Measurements from ENCODE around the gene CTU1. TPM values are rescaled to one million over a fixed set of nuclear protein-coding genes. Genes with fewer than 3 reads are reported as not detected.

CTU1 gene
- total and polyA plus RNA-seq, 2 experiments from 2014 or later = 6.7 to 15.9 TPM

DNA sequence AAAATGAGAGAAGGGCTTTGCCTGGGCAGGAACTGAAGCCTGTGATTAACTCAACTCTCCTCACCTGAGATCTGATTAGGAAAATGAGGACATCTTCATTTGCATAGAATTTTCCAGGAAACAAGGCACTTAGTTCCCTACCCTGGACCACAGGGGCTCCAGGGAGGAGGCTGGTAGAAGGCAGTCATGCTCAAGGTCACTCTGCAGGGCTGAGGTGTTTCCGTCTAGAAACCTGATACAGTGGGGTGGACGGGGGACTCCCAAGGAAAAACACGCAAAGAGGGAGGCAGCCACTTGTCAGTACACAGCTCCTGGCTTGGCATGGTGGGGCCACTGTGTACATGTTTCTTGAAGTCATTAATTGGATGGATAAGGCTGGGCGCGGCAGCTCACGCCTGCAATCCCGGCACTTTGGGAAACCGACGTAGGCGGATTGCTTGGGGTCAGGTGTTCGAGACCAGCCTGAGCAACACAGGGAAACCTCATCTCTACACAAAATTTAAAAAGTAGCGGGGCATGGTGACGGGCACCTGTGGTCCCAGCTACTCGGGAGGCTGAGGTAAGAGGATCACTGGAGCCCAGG lies 31.5 kb downstream of the CTU1 start:
- no peak overlapping the region for H2AFZ ChIP-seq
- H3K4me2 ChIP-seq = no peak overlapping the region
- DNase-seq (ENCODE audit: low spot score) = no peak
- peaks cover 6% of the 10 kb centered on the region for H3K9me3 ChIP-seq (ENCODE audit: low read depth)
- H3K27me3 ChIP-seq = no peaks in the 10 kb centered on the region
- H3K4me3 ChIP-seq = no peak overlapping the region
- no peaks in the 10 kb centered on the region for H3K9me2 ChIP-seq (replicated peaks; ENCODE audit: insufficient read depth)
- H3K27ac ChIP-seq = no peak overlapping the region
- TF ChIP-seq EZH2 (IDR thresholded peaks at IDR 0.05; ENCODE audit: borderline replicate concordance) = no peak
- no peak for TF ChIP-seq EZH2phosphoT487 (IDR thresholded peaks at IDR 0.05; ENCODE audit: low read depth, severe bottlenecking, unreplicated experiment)
- TF ChIP-seq, protein P1, sequence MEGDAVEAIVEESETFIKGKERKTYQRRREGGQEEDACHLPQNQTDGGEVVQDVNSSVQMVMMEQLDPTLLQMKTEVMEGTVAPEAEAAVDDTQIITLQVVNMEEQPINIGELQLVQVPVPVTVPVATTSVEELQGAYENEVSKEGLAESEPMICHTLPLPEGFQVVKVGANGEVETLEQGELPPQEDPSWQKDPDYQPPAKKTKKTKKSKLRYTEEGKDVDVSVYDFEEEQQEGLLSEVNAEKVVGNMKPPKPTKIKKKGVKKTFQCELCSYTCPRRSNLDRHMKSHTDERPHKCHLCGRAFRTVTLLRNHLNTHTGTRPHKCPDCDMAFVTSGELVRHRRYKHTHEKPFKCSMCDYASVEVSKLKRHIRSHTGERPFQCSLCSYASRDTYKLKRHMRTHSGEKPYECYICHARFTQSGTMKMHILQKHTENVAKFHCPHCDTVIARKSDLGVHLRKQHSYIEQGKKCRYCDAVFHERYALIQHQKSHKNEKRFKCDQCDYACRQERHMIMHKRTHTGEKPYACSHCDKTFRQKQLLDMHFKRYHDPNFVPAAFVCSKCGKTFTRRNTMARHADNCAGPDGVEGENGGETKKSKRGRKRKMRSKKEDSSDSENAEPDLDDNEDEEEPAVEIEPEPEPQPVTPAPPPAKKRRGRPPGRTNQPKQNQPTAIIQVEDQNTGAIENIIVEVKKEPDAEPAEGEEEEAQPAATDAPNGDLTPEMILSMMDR (IDR thresholded peaks at IDR 0.05; ENCODE audit: poor library complexity) = no peak
- 81% methylated on average over 14 of the region's 14 CpGs for WGBS (ENCODE audit: low lambda C conversion rate, missing lambda C conversion rate)
- no peaks in the 10 kb centered on the region for H3K36me3 ChIP-seq (replicated peaks; ENCODE audit: insufficient read depth, low read depth)
- no peaks in the 10 kb centered on the region for H4K20me1 ChIP-seq (ENCODE audit: insufficient read depth, poor library complexity, severe bottlenecking)
- H3K79me2 ChIP-seq = no peaks in the 10 kb centered on the region
- H3K4me1 ChIP-seq (ENCODE audit: insufficient read depth) = no peaks in the 10 kb centered on the region

DNA sequence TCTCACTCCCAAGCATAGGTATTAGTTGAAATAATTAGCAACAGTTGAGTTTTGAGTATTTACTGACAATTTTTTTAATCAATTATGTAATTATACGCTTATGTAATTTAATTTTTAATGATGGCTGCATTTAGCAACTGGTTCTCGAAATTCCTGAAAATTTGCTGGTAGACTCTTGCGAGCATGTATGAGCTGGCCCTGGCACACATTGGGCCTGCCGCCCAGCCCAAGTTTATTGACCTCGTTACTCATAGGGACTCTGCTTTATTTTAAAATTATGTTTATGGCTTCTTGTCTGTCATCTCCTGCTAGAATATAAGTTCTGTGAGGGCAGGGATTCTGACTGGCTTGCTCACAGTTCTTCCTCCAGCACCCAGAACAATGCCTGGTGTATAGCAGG lies 32.2 kb downstream of the CTU1 start:
- Histone ChIP-seq H4K20me1 (ENCODE audit: insufficient read depth, poor library complexity, severe bottlenecking) (no peaks in the 10 kb centered on the region), H3K9me2 (replicated peaks; ENCODE audit: insufficient read depth) (no peaks in the 10 kb centered on the region), H3K4me3 (no peak overlapping the region), H3K9me3 (ENCODE audit: low read depth) (peaks cover 6% of the 10 kb centered on the region), H3K36me3 (replicated peaks; ENCODE audit: insufficient read depth, low read depth) (no peaks in the 10 kb centered on the region), H3K27ac (no peak overlapping the region), H3K27me3 (no peaks in the 10 kb centered on the region), H3K4me1 (ENCODE audit: insufficient read depth) (no peaks in the 10 kb centered on the region), H2AFZ (no peak overlapping the region), H3K4me2 (no peak overlapping the region), H3K79me2 (no peaks in the 10 kb centered on the region)
- TF ChIP-seq, protein P1 (IDR thresholded peaks at IDR 0.05; ENCODE audit: poor library complexity) = no peak
- TF ChIP-seq EZH2phosphoT487 (IDR thresholded peaks at IDR 0.05; ENCODE audit: low read depth, severe bottlenecking, unreplicated experiment) (no peak), EZH2 (IDR thresholded peaks at IDR 0.05; ENCODE audit: borderline replicate concordance) (no peak)
- DNase-seq (ENCODE audit: low spot score) = no peak
- 93% methylated on average over 5 of the region's 5 CpGs for WGBS (ENCODE audit: low lambda C conversion rate, missing lambda C conversion rate)

GRCh38 chr19:51071095-51071405 lies 37.2 kb downstream of the CTU1 start:
- H3K27ac ChIP-seq = no peak overlapping the region
- TF ChIP-seq, protein P1 (IDR thresholded peaks at IDR 0.05; ENCODE audit: poor library complexity) = no peak
- TF ChIP-seq EZH2 (IDR thresholded peaks at IDR 0.05; ENCODE audit: borderline replicate concordance) = no peak
- no peak for TF ChIP-seq EZH2phosphoT487 (IDR thresholded peaks at IDR 0.05; ENCODE audit: low read depth, severe bottlenecking, unreplicated experiment)
- no peak for DNase-seq (ENCODE audit: low spot score)

More at GRCh38 chr19:51071095-51071405, 37.2 kb downstream of the CTU1 start:
- H2AFZ ChIP-seq = no peak overlapping the region
- 69% methylated on average over 4 of the region's 4 CpGs for WGBS (ENCODE audit: low lambda C conversion rate, missing lambda C conversion rate)
- no peaks in the 10 kb centered on the region for H3K9me2 ChIP-seq (replicated peaks; ENCODE audit: insufficient read depth)
- H3K27me3 ChIP-seq = no peaks in the 10 kb centered on the region
- no peaks in the 10 kb centered on the region for H3K4me1 ChIP-seq (ENCODE audit: insufficient read depth)
- no peak overlapping the region for H3K4me3 ChIP-seq
- H4K20me1 ChIP-seq (ENCODE audit: insufficient read depth, poor library complexity, severe bottlenecking) = no peaks in the 10 kb centered on the region
- H3K79me2 ChIP-seq = no peaks in the 10 kb centered on the region
- H3K4me2 ChIP-seq = no peak overlapping the region
- no peaks in the 10 kb centered on the region for H3K36me3 ChIP-seq (replicated peaks; ENCODE audit: insufficient read depth, low read depth)
- peaks cover 6% of the 10 kb centered on the region for H3K9me3 ChIP-seq (ENCODE audit: low read depth)
